GM04504 (cell line): ENCODE results near the gene PDZRN3.

Experiments used
- DNase-seq: peaks from one replicate; pipeline ENCODE4 v3.0.0-alpha.2; 2012; ENCODE audit warnings: low read depth

PDZRN3 gene

GRCh38 chr3:73556520-73557372, 68.0 kb downstream of the PDZRN3 start:
- DNase-seq, result no peak

DNA sequence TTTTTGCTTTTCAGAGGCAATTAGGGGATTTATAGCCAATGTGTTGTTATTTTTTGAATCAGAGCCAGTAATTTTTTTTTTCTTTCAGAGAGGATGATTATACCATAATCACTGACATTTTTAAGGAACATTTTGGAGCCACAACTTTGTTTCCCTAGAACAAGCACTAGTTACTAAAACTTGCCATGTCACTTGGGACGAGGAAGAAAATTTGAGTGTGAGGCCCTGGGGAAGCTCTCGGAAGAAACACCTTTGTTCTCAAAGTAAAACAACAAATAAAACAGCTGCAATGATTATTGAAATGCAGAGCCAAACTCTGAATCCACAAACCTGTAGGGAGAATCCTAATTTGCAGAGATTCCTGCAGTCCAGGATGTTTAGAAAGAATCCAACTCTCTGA, 69.7 kb downstream of the PDZRN3 start:
- DNase-seq, result no peak

GRCh38 chr3:73552700-73553099, 72.0 kb downstream of the PDZRN3 start:
- no peak for DNase-seq

GRCh38 chr3:73550032-73550431, 74.7 kb downstream of the PDZRN3 start:
- no peak for DNase-seq

DNA sequence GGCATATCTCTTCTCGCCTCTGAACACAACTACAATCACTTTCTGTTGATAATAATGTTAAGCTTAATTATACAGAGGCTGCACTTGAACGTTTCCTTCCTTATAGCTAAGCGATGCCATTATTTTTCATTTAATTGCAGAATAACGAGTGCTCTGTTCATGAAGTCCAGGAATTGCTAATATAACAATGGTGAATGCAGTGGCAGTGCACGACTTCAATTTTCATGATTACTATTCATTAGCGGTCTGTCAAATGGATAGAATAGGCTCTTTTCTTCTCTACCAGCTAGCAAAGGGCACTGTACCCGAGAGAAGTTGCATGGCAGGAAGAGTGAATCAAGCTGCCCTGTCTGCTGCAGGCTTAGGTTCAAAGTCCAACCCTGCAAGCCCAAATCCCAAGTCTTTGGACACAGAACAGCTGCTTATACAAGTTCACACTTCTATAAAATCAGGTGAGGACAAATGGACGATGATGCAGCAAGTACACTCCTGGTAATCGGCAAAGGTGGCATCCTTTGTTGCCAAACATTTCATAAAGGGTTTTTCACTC, 75.6 kb downstream of the PDZRN3 start:
- DNase-seq, result no peak

DNA sequence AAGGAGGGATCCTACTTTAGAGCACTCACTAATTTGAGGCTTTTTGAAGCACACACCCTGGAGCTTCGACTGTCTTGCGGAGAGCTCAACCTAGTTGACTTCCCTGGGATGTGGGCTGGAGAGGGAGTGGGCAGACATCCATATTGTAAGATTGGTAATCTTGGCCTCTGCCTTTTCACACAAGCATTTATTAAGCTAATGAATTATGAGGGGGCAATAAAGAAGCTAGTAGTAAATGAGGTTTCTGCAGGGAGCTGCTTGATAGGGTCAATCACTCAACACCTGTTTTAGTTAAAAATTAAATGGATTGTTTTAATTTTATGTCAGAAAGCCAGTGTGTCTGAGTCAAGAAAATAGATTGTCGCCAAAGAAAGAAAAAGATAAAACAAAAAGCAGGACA, 76.3 kb downstream of the PDZRN3 start:
- no peak for DNase-seq

- DNase-seq, result peak; percentile 92
Measured at GRCh38 chr3:73547427-73548248, 77.1 kb downstream of the PDZRN3 start.

GRCh38 chr3:73546961-73547360, 77.8 kb downstream of the PDZRN3 start:
- peak; percentile 85 for DNase-seq

DNA sequence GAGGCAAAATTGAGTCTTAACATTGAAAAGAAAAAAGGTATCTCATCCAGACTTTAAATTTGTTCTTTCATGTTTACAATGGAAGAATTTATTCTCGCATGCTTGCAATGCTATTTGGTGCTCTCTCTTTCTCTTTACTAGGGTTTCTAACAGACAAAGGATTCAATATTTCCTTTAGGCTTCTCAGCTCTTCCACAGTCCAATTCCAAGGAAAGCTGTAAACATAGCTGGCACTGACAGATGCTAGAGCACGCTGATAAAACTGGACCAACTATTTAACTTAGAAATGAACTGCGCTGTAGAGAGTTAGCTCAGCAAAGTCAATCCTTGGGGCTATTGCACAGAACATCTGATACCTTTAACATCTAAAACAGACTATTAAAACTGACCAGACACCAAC, 81.3 kb downstream of the PDZRN3 start:
- DNase-seq, result no peak

- DNase-seq, result no peak
Measured at GRCh38 chr3:73542136-73542535, 82.6 kb downstream of the PDZRN3 start.

DNA sequence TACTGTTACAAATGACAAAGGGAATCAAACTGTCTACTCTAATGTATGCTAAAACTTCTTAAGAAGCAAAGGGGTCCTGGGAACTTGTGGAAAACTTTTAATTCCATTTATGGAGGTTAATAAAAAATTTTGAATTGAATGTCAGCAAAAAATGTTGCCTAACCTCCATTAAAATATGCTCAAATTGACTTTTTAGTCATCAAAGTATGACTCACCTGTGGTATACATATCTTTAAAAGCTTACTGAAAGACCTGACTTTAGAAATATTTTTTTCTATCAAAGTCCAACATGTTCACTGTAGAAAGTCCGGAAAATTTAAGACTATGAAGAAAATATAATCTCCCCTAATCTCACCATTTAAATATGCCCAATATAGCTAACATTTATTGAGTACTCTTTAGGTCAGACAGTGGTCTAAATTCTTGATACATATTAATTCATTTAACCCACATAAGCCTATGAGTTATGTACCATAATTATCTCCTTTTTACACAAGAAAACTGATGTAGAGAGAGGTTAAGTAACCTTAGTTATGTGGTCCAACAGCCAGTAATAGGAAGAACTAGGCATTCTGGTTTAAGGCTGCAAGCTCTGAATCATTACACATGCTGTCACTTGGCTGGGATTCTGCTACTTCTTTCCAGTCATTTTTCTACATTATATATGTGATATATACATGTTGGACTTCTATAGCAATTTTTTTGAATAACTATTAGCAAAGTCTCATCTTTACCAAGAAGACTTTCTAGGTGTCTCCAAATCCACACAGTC, 83.6 kb downstream of the PDZRN3 start:
- no peak for DNase-seq

DNA sequence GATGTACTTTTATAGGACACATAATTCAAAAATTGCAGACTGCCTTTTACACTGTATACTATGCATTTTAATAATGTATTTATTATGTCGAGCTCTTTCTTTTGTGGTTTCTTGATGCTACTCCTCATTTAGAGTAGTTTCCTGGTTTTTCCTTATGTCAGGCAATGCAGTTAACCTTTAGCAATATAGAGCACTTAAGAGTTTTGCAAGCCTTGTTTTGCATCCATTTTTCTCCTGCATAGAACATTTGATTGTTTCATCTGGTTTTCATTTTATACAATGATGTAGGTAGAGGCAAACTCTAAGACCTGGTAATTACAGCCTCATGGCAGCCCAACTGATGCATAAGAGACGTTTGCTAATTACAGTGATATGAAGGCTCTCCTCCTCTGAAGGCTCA, 86.3 kb downstream of the PDZRN3 start:
- no peak for DNase-seq

- no peak for DNase-seq
Measured at GRCh38 chr3:73536952-73537351, 87.8 kb downstream of the PDZRN3 start.

GRCh38 chr3:73536336-73536895, 88.3 kb downstream of the PDZRN3 start:
- no peak for DNase-seq

DNA sequence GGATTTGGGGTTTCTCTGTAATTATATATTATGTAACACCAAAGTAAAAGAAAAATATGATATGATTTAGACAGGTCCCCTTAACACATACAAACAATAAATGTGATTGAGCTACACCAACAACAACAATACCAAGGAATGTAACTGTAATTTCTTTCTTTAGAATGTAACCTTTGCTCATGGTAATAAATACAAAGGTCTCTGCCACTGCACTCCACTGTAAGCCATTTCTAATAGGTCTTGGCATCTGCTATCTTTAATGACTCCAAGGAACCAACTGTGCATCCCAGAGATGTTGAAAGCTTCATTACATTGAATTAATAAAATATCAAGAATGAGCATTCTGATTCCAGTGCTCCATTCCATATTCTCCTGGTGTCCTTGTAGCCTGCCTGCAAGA, 88.8 kb downstream of the PDZRN3 start:
- DNase-seq, result no peak

GRCh38 chr3:73535137-73535536, 89.6 kb downstream of the PDZRN3 start:
- DNase-seq, result no peak

GRCh38 chr3:73530022-73530396, 94.7 kb downstream of the PDZRN3 start:
- no peak for DNase-seq

- no peak for DNase-seq
Measured at GRCh38 chr3:73529308-73530021, 95.3 kb downstream of the PDZRN3 start.

- no peak for DNase-seq
Measured at GRCh38 chr3:73525591-73525990, 99.2 kb downstream of the PDZRN3 start.

- no peak for DNase-seq
Measured at GRCh38 chr3:73523661-73524060, 101.1 kb downstream of the PDZRN3 start.

- DNase-seq, result no peak
Measured at GRCh38 chr3:73521734-73522336, 102.9 kb downstream of the PDZRN3 start.
